CD4-positive, alpha-beta T cell treated with Interferon alpha-2 for 1 hour (primary cell): ENCODE results near the gene HINFP.
A peak's percentile ranks its signal among the peaks of the same experiment; 100 is the strongest.
"Not testable (repeated sequence)": the region's sequence is repeated elsewhere in the genome, so short reads cannot be mapped to it uniquely, and the experiment has no call there.

Source experiments
- DNase-seq, 2 donors: peaks; one replicate each; pipeline ENCODE4 v3.0.0-alpha.2; 2020 to 2022

Gene HINFP

DNA sequence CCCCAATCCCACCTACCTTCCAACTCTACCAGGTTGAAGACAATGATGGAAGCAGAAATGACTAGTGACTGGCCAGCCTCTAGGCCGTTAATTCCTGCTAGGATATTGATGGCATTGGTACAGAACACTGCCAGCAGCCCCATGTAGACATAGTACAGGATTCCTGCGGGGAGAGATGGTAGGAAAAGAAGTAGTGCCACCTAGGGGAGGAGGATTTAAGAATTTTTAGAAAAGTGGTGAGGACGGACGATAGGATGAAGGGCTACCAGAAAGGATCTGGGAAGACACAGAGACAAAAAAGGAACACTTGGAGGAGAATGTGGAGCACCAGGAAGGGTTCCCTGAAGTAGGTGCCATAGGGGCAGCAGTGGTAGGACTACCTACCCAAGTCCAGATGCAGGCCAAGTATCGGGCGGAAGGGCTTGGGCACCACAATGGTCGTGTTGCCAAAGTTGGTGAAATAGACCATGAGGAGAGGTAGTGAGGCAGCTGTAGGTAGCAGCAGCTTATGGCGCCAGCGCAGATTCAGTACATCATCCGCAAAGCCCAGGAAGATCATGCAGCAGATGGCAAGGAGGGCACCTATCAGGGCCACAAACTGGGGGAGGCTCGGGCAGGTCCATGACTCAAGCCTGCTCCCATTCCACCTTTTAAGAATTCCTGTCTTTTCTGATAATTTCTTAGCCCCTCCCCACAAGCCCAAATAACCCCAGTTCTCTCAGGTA, 21.0 kb upstream of the HINFP start:
- DNase-seq = peak in 1 of 2 donors; percentile 23

DNA sequence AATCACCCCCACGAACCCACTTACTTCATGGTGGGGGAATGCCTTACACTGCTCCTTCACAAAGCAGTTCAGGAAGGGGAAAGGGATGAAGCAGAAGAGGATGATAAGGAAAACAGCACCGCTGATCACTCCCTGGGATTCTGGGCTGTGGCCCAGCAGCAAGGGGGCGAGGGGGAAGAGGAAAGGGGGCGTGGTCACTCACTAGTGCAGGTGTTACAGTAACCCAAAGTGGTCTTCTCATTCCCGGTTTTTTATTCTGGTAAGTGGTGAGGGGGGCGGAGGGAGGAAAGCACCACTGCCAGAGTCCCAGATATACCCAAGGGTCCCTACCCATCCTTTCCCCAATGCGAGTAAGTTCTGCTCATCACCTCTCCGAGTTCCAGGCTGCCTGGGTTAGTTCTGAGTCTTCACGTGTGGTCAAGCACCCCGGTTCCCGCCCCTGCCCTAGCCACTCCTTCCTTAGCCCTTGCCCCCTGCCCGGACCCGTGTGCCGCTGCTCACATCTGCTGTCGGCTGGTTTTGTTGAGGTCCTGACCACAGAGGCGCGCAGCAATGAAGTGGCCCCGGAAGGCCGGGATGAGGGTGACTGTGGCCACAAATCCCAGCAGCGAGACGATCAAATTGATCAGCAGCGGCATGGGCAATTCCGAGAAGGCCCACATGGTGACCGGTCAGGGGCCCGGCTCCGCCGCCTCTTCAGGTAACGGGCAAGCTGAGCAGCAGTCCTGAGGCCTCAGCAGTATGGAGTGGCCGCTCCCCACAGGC, 20.2 kb upstream of the HINFP start:
- DNase-seq = no peak

DNA sequence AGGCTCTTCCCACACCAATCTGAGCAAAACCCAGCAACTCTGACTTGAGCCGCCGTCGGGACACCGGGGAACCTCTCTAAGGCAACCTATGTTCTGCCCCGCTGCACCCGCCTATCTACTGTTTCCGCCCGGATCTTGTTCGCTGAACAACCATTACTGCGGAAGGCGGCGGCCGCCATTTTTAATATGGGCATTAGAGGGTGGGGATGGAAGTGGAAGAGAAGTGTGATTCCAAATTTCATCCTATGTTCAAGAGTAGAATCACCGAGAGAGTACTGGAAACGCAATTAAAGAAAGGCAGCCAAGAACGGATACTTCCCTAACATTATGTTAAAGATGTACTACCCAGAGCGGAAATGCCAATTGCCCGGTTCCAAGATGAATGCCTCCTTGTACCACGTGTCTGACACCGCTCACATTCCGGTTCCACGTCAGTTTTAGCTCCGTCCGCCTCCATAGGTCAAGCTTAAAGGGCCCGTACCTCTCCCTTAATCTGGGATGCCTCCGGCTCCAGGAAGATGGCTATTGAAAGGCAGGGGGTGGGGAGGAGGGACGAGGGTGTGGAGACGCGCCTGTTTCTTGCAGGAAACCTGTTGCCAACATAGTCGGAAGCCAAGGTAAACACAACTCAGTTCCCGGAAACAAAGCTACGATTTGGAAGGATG, 19.5 kb upstream of the HINFP start, which contains the start of gene DPAGT1:
Gene DPAGT1, minus strand, starts transcription at position 95 of the 665 bp plus-strand sequence. CDS start 198 bp downstream, outside the sequence.
- peak; percentile 87 to 90 for DNase-seq

DNA sequence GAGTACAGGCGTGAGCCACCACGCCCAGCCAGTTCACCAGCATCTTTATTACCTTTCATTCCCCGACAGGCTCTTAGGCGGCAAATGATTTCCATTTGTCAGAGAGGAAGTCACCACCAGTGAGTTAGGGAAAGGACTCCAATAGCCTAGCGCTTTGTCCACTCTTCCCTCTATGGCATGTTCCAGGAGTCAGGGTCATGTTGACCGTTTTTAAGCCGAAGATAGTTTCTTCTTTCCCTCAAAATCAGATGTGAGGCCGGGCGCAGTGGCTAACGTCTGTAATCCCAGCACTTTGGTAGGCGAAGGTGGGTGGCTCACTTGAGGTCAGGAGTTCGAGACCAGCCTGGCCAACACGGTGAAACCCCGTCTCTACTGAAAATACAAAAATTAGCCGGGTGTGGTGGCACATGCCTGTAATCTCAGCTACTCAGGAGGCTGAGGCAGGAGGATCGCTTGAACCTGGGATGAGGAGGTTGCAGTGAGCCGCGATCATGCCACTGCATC, 18.2 kb upstream of the HINFP start:
- not testable (repeated sequence) for DNase-seq

DNA sequence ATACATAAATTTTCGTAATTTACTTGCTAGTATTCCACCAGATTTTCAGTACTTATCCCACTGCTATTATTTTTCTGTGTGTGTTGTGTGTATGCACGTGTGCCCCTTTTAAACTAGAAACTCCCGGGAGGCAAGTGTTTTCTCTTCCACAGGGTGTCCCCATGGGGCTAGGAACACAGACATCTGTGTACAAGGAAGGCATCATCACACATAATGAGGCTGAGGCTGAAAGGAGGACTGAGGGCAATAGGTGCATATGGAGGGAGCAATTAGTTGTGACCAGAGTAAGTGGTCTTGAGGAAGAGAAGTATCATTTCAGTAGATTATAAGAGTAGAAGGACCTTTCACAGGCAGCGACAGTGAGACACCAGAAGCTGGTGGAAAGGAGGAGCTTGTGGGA, 17.6 kb upstream of the HINFP start:
- DNase-seq = peak in 1 of 2 donors; percentile 19

DNA sequence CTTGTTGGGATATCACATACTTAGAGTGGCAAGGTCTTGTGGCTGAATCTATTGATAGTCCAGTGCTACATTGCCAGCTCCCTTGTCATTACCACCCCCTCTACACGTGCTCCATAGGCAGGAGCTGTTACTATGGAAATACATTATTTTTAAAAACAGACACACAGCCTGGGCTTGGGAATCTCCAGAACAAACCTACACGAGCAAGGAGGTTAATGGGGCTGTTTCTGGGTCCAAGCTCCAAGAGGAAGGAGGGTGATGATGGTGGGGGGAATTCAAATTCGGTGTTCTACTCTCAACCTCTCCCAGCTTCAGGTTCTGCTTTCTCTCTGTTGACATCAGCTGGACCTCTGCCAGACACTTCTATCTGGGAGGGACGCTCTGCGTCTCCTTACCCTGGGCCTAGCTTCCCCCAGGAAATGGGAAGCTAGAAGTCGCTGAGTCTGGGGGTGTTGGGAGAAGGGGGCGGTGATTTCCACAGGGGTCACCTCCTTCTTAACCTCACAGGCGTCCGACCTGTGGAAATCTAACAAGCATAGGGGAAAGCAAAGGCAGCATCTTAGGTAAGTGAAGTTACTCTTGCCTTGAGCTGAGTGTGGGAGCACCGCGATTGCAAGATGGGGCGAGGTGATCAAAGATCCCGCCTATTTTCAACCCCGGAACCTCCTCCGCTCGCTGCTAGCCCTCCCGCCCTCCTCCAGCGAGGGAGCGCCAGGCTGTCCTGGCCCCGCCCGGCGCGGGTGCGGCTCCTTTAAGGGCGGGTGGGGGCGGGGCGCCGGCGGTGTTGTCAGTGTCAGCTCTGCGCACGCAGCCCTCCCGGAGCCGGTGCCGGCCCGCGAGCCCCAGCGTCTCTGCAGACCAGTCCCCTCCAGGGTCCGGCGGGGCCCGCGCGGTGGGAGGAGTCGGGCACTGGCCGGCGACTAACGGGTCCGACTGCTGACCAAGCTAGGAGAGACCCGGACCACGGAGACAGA, 14.5 kb upstream of the HINFP start, which contains the start of gene C2CD2L:
Gene C2CD2L, plus strand, starts transcription at position 781 of the 974 bp plus-strand sequence. CDS start 398 bp downstream, outside the sequence.
- DNase-seq = peak; percentile 91 to 92

DNA sequence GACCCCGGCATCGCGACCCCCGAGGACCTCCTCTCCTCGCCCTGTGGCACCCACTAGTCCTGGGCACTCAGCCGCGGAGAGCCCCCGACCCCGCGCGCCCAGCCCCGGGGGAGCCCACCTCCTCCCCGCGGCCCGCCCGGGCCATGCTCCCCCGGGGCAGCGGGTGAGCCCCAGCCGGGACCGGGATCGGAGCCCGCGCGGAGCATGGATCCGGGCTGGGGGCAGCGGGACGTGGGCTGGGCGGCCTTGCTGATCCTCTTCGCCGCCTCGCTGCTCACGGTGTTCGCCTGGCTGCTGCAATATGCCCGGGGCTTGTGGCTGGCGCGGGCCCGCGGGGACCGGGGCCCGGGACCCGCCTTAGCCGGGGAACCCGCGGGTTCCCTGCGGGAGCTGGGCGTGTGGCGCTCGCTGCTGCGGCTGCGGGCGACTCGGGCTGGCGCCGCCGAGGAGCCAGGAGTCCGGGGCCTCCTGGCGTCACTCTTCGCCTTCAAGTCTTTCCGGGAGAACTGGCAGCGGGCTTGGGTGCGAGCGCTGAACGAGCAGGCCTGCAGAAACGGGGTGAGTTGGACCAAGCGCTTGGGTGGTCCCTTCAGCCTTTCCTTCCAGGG, 13.7 kb upstream of the HINFP start:
- no peak for DNase-seq

DNA sequence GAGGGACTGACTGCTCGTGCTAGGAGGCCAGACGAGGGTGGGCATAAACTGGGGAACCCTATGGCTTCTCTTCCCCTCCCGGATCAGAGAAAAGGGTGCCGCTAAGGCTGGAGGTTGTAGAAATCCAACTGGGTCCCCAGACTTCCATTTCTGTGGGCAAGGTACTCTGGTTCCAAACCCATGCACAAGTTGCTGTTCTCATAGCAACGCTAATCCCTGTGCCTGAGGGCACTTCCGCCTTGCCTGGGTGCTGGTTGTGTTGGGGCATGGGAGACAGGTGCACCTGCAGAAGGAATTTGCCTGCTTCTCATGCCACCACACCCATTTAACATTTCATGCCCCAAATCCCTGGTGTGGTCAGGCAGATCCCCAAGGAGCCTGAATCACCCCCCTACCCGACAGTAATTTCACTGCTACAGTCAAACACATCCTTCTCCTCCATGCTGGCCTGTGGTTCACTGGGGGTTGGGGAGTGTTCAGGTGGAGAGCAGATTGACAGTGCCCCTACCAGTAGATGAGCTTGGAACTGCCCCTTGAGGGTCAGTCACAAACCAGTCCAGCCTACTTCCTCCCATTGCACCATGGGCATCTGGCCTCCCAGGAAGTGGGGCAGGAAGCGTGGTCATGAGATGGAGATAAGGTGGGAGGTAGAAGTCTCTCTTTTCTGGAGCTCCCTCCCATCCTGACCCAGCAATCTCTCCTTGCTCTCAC, 13.1 kb upstream of the HINFP start:
- peak in 1 of 2 donors; percentile 32 for DNase-seq

DNA sequence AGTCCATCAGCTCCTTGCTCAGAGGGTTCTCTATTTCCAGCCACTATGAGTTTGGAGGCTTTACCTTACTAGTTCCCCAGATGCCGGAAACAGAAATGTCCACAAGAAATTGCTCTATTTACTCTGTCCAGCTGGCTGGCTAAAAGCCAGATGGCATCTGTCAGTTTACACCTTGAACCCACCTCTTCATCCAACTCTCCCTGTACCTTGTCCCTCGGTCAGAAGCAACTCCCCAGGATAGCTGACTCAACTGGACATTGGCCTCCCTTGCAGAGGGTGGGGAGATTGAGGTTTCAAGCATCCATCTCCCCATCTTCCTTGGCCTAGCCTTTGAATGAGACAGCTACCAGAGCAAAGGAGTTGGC, 12.5 kb upstream of the HINFP start:
- no peak for DNase-seq

DNA sequence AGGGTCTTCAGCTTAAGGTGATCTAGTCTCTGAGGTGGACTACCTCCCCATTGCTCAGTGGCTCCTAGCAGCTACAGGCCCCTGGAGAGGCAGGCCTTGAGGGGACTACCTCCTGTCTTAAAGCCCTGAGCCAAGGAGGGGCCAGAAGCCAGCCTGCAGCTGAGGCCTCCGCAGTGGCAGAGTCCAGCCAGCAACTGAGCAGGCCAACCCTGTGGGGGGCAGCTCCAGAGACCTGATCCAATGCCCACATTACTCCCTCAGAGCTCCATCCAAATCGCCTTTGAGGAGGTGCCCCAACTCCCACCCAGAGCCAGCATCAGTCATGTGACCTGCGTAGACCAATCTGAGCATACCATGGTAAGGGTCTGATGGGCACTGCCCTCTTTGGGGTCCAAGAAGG, 11.5 kb upstream of the HINFP start:
- no peak for DNase-seq

DNA sequence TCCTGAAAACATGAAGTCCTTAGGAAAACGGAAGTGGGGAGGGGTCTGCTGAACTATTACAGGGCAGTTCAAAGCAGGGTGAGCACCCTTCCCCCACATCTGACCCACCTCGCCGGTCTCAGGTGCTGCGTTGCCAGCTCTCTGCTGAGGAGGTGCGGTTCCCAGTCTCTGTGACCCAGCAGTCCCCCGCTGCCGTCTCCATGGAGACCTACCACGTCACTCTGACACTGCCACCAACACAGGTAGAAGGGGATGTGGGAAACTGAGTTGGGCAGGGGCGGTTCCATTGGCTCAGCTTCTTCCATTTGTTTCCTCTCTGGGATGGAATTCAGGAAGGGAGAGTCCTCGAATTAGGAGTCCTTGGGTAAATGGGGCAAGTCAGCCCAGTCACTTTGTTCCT, 10.9 kb upstream of the HINFP start:
- no peak for DNase-seq

DNA sequence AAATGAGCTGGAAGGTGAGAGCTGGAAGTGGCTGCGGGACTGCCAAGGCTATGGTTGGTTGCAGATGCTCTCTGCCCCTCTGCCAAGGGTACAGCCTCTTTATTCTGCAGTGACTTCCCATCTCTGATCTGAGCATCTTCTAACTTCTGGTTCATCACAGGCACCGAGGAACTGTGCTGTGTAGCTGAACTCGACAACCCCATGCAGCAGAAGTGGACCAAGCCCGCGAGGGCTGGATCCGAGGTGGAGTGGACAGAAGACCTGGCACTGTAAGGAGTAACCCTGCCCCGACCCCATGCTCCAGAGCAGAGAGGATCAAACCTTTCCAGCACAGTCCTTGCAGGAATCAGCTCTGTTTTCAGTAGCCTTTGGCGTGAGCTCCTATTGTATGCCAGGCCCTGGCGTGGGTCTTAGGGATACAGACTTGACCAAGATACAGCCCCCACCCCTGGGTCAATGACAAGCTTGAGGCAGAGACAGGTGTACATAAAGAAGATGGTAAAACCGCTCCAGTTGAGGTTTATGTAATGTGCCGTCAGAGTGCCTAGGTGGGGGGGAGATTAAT, 9.9 kb upstream of the HINFP start:
- DNase-seq = no peak

DNA sequence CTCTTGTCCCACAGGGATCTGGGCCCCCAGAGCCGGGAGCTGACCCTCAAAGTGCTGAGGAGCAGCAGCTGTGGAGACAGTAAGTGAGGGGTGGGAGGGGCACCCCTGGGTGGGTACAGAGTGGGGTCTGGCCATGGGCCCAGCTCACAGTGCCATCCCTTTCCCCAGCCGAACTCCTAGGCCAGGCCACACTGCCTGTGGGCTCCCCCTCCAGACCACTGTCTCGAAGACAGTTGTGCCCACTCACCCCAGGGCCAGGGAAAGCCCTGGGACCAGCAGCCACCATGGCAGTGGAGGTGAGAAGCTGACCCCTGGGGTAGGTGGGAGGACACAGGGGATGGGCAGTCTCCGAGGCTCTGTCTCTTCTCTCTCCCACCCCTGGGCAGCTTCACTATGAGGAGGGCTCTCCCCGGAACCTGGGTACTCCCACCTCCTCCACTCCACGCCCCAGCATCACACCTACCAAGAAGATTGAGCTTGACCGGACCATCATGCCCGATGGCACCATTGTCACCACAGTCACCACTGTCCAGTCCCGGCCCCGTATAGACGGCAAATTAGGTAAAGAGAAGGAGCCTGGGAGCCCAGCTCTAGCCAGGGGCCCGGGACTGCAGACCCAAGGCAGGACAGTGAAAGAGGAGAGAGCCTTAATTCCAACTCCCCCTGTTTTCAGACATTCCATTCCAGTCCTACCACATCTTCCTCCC, 8.9 kb upstream of the HINFP start:
- DNase-seq = no peak

DNA sequence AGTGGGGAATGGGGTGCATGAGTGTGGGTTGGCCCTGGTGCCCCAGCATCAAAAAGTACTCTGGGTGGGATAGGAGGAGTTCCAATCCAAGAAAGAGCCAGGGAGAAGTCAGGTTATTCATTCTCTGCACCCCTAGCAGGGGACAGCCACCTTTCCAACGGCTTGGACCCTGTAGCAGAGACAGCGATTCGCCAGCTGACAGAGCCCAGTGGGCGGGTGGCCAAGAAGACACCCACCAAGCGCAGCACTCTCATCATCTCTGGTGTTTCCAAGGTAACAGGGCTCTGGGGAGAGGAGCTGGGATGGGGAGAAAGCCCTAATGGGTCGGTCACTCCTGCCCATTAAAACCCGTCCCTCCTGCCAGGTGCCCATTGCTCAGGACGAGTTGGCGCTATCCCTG, 7.7 kb upstream of the HINFP start:
- DNase-seq = no peak

DNA sequence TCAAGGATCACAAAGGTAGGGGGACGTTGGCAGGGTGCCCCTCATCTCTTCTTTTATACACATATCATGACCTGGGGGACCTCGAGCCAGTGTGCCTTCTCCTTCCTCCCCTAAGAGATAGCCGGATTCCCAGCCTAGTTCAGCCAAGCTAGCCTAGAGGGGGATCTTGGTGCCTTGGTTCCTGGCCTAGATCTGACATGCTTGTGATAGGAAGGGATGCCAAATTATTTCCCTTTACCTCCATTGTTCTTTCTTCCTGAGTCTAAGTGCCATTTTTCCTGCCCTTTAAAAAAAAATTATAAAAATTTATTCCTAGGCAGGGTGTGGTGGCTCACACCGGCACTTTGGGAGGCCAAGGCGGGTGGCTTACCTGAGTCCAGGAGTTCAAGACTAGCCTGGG, 7.0 kb upstream of the HINFP start:
- no peak for DNase-seq

DNA sequence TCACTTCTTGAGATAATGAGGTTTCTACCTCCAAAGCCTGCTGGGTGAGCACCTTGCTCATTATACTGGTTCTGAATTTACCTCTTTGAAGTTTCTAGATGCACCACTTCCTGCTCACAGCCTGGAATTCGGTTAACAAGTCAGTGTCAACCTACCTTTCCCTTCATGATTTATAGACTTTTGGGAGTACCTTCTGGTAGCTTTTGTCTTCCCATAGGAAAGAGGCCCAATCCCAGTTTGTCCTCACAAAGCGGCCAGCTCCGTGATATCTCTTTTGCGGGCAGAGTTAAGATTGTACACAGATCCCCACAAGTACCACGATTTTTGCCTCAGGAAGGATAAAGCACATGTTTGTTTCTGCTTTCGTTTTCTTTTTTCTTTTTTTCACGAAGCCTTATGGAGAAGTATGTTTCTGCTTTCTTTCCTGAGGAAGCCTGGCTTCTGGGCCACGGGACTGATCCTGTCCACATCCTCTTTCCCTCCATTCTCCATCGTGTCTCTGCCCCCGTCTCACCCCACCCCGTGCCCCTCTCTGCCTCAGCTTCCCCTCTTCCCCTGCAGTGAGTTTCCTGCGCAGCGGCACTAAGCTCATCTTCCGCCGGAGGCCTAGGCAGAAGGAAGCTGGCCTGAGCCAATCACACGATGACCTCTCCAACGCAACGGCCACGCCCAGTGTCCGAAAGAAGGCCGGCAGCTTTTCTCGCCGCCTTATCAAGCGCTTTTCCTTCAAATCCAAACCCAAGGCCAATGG, 5.7 kb upstream of the HINFP start:
- DNase-seq = peak; percentile 41 to 57

DNA sequence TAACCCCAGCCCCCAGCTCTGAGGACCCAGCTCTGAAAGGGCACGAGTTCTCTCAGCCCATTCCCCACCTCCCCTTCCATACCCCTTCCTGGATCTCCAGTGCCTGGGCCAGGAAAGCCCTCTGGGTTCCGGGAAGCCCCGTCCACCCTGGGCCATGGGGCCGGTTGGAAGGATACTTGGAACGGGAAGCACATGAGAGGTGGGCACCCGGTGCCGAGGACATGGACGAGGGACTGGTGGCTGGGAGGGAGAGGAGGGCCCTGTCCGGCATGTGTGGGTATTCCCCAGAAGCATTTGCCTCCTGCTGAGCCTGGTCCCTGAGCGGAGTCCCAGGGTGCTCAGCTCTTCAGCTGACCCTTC, 5.2 kb upstream of the HINFP start:
- no peak for DNase-seq

DNA sequence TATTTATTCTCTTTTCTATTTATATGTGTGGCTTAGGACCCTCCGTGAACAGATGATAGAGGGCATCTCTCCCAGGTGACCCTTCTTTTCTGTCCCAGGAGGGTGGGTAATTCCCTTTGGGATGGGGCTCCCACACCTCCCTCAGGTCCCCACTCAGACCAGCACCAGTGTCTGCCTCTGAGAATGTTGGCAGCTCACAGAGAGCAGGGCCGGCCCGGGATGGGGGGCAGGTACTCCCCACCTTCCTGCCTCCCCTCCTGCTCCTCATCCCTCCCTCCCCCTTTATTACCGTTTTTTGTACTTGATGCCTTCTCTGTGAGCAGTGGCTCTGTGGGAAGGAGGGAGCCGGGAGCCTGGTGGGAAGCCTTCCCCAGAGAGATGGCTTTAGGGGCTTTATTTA, 4.8 kb upstream of the HINFP start:
- DNase-seq = no peak

DNA sequence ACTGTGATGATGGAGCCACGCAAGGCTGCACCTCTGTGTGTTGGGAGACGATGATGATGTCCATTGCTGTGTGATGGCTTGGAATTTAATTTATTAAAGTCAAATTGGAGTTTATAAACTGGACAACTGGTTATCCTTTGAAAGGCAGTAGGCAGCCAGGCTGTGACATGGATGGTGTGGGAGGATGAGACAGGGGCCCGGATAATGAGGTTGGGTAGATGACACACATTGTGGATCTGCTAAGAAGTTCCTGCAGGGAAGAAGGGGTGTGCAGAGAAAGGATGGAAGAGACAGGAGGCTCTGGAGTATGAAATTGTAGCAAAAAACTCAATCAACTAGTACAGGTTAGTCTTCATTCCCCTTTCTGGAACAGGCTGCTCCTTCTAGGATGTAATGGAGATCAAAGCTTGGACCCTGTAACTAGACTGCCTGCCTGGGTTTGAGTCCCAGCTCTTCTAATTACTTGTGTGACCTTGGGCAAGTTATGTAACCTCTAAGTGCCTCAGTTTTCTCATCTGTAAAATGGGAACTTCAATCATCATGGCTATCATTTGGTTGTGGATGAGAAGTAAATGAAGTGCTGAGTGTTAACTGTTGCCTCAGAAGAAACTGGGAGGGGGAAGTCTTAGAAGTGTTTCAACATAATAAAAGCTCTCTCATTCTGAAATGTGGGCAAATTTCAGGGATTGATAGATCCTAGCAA, 4.2 kb upstream of the HINFP start:
- DNase-seq = no peak
